ENCODE results near the gene NAT8L.
"Not testable (repeated sequence)": the region's sequence is repeated elsewhere in the genome, so short reads cannot be mapped to it uniquely, and the experiment has no call there.

NAT8L gene

DNA sequence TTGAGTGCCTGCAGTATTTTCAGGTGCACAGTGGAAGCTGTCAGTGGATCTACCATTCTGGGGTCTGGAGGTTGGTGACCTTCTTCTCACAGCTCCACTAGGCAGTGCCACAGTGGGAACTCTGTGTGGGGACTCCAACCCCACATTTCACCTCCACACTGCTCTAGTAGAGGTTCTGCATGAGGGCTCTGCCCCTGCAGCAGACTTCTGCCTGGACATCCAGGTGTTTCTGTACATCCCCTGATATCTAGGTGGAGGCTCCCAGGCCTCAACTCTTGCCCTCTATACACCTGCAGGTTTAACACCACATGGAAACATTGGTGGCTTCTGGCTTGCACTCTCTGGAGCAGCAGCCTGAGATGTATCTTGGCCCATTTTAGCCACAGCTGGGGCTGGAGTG, 33.3 kb upstream of the NAT8L start:
- no peak for TF ChIP-seq CTCF (IDR thresholded peaks at IDR 0.05; ENCODE audit: control extremely low read depth, extremely low read depth, low read depth, missing control alignments)
- no peak for DNase-seq (ENCODE audit: extremely low spot score)
- ChIA-PET CTCF (interaction anchor here (1.2 kb wide), 1 partner anchor 10 kb away, joined by 3 read pairs; no protein-coding TSS in a partner anchor), POLR2A (no interaction called here)

GRCh38 chr4:2027120-2027519, 32.0 kb upstream of the NAT8L start:
- DNase-seq (ENCODE audit: extremely low spot score); CTCF ChIA-PET; POLR2A ChIA-PET: not testable (repeated sequence)

DNA sequence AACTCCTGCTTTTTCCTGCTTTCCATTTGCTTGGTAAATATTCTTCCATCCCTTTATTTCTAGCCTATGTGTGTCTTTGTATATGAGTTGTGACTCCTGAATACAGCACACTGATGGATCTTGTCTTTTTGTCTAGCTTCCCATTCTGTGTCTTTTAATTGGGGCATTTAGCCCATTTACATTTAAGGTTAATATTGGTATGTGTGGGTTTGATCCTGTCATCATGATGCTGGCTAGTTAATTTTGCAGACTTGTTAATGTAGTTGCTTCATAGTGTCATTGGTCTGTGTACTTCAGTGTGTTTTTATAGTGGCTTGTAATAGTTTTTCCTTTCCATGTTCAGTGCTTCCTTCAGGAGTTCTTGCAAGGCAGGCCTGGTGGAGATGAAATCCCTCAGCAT, 28.0 kb upstream of the NAT8L start:
- POLR2A ChIA-PET; DNase-seq (ENCODE audit: extremely low spot score); CTCF ChIA-PET: not testable (repeated sequence)

- ChIA-PET POLR2A (no interaction called here), CTCF (interaction anchor here (0.8 to 1.3 kb wide), 2 partner anchors 13 to 28 kb away, joined by 3 to 4 read pairs; partner anchors contain the start of gene NELFA)
- TF ChIP-seq CTCF (IDR thresholded peaks at IDR 0.05; ENCODE audit: control extremely low read depth, extremely low read depth, low read depth, missing control alignments) = no peak
- no peak for DNase-seq (ENCODE audit: extremely low spot score)
These were observed 22.8 kb upstream of the NAT8L start for GRCh38 chr4:2036327-2036726.

- ChIA-PET POLR2A (no interaction called here), CTCF (interaction anchor here (0.8 to 1.3 kb wide), 2 partner anchors 12 to 29 kb away, joined by 3 to 4 read pairs; partner anchors contain the start of gene NELFA)
- TF ChIP-seq CTCF (IDR thresholded peaks at IDR 0.05; ENCODE audit: control extremely low read depth, extremely low read depth, low read depth, missing control alignments) = no peak
- no peak for DNase-seq (ENCODE audit: extremely low spot score)
These were observed 22.3 kb upstream of the NAT8L start for GRCh38 chr4:2036866-2037265.

DNA sequence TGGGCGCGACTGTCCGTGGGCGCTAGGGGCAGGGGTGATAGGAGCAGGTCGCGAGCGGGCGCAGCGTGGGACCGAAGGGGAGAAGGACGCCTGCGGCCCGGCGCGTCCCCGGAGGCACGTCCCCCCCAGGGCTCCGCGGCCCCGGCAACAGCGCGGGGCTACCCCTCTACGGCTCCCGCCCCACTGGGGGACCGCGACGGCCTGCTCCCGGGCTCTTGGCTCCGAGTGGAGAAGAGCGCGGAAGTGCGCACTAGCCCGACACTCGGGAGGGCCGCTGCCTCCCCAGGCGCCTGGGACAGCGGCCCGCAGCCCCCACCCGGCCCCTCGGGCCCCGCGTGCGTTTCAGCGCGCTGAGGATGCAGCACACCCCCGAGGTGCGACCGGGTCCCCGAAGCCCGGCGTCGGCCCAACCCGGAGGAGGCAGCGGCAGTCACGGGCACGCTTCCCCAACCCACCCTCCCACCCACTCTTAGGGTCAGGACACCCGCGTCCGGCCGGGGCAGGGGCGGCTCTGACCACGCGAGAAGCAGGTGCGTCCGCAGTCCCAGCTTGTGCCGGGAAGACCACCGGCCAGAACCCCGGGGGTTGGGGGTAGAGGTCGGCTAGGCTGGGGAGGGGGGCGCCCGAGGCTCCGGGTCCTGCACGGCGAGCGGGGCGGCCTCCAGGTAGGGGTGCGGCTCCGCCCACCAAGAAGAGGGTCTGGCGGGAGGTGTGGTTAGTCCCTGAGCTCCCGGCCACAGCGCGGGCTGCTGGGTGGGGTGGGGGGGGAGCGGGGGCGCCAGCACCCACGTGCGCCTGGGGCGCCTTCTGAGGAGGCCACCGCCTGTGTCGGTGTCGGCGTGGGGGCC, 18.5 kb upstream of the NAT8L start:
- no peak for TF ChIP-seq CTCF (IDR thresholded peaks at IDR 0.05; ENCODE audit: control extremely low read depth, extremely low read depth, low read depth, missing control alignments)
- peak; percentile 20 for DNase-seq (ENCODE audit: extremely low spot score)
- ChIA-PET POLR2A (interaction anchor here (0.6 kb wide), 1 partner anchor 28 kb away, joined by 3 read pairs; no protein-coding TSS in a partner anchor), CTCF (interaction anchor here (0.7 to 0.8 kb wide), 2 partner anchors 9 to 11 kb away, joined by 3 read pairs; no protein-coding TSS in a partner anchor)

- peak; percentile 94 for DNase-seq (ENCODE audit: extremely low spot score)
- no peak for TF ChIP-seq CTCF (IDR thresholded peaks at IDR 0.05; ENCODE audit: control extremely low read depth, extremely low read depth, low read depth, missing control alignments)
- CTCF ChIA-PET = interaction anchor here (0.7 to 0.8 kb wide), 2 partner anchors 8 to 12 kb away, joined by 3 read pairs; no protein-coding TSS in a partner anchor
- POLR2A ChIA-PET = no interaction called here
These were observed 17.6 kb upstream of the NAT8L start for GRCh38 chr4:2041239-2042130.

All from GM10248 (cell line).